DMS 273 (cell line): ENCODE data around the gene ZBTB42.

Source experiments
- DNase-seq: peaks from one replicate; lab custom pipeline; 2025; ENCODE audit not compliant: unreplicated experiment; lab: John Stamatoyannopoulos, UW

Gene ZBTB42

GRCh38 chr14:104769324-104770071 is 31.4 kb upstream of the ZBTB42 start:
- DNase-seq: no peak

- DNase-seq: no peak
Observed at GRCh38 chr14:104770072-104770579, 30.8 kb upstream of the ZBTB42 start.

- peak; percentile 57 for DNase-seq
Observed at GRCh38 chr14:104770851-104771272, 30.0 kb upstream of the ZBTB42 start.

- no peak for DNase-seq
Observed at GRCh38 chr14:104771374-104771773, 29.5 kb upstream of the ZBTB42 start.

GRCh38 chr14:104771918-104772706 is 28.8 kb upstream of the ZBTB42 start:
- DNase-seq: no peak

- no peak for DNase-seq
Observed at GRCh38 chr14:104772707-104773504, 28.0 kb upstream of the ZBTB42 start.

GRCh38 chr14:104773505-104774452 is 27.1 kb upstream of the ZBTB42 start:
- peak; percentile 74 for DNase-seq

GRCh38 chr14:104774453-104775072 is 26.3 kb upstream of the ZBTB42 start:
- no peak for DNase-seq

GRCh38 chr14:104775073-104775489 is 25.8 kb upstream of the ZBTB42 start:
- DNase-seq: no peak

- no peak for DNase-seq
Observed at GRCh38 chr14:104776481-104776880, 24.4 kb upstream of the ZBTB42 start.

GRCh38 chr14:104776961-104777807 is 23.7 kb upstream of the ZBTB42 start:
- DNase-seq: no peak

GRCh38 chr14:104777808-104778249 is 23.1 kb upstream of the ZBTB42 start:
- DNase-seq: no peak

GRCh38 chr14:104778694-104779331 is 22.1 kb upstream of the ZBTB42 start:
- no peak for DNase-seq

GRCh38 chr14:104779776-104780512 is 21.0 kb upstream of the ZBTB42 start:
- DNase-seq: no peak

- DNase-seq: no peak
Observed at GRCh38 chr14:104780513-104781030, 20.3 kb upstream of the ZBTB42 start.

- no peak for DNase-seq
Observed at GRCh38 chr14:104781271-104782077, 19.4 kb upstream of the ZBTB42 start.
